Osteocyte (in vitro differentiated cells): ENCODE results near the gene GNPTG. TPM values are rescaled to one million over a fixed set of nuclear protein-coding genes. Genes with fewer than 3 reads are reported as not detected.

Source experiments
- DNase-seq: peaks from one replicate; pipeline ENCODE4 v3.0.0; 2021; ENCODE audit warnings: mixed read lengths; ENCODE audit not compliant: unreplicated experiment; ENCODE audit errors: extremely low spot score
- H3K27ac Mint-ChIP-seq: one replicate; pipeline ENCODE4 v1.8.0; 2021; ENCODE audit warnings: mild to moderate bottlenecking, mixed read lengths; ENCODE audit not compliant: unreplicated experiment
- H3K27me3 Mint-ChIP-seq: one replicate; pipeline ENCODE4 v1.8.0; 2021; ENCODE audit warnings: mixed read lengths; ENCODE audit not compliant: unreplicated experiment
- H3K36me3 Mint-ChIP-seq: one replicate; pipeline ENCODE4 v1.8.0; 2021; ENCODE audit warnings: mixed read lengths; ENCODE audit not compliant: unreplicated experiment
- H3K4me1 Mint-ChIP-seq: one replicate; pipeline ENCODE4 v1.8.0; 2021; ENCODE audit warnings: mixed read lengths; ENCODE audit not compliant: unreplicated experiment
- H3K4me3 Mint-ChIP-seq: one replicate; pipeline ENCODE4 v1.8.0; 2021; ENCODE audit warnings: mild to moderate bottlenecking, moderate library complexity, mixed read lengths; ENCODE audit not compliant: unreplicated experiment
- H3K9me3 Mint-ChIP-seq: one replicate; pipeline ENCODE4 v1.8.0; 2021; ENCODE audit warnings: mixed read lengths; ENCODE audit not compliant: unreplicated experiment
- CTCF ChIP-seq: fragments of 200-600 bp; sonication (generic); IDR thresholded peaks from 2 replicates; pipeline ENCODE4 v1.5.0; 2021; ENCODE audit warnings: antibody characterized with exemption, mild to moderate bottlenecking, moderate library complexity
- total RNA-seq: library from RNA; stranded (reverse); gene quantifications from 2 replicates; pipeline ENCODE4 v1.2.1, GENCODE V29; 2021

The GNPTG gene
- total RNA-seq, 1 donor from 2014 or later: 94.3 TPM

- Mint-ChIP-seq H3K27ac (no peak overlapping the region), H3K36me3 (peaks cover 2% of the 10 kb centered on the region), H3K4me1 (peaks cover 15% of the 10 kb centered on the region), H3K9me3 (no peaks in the 10 kb centered on the region), H3K27me3 (no peaks in the 10 kb centered on the region), H3K4me3 (no peak overlapping the region)
- DNase-seq: no peak
- TF ChIP-seq CTCF: no peak
These were observed 22.9 kb downstream of the GNPTG start for GRCh38 chr16:1374418-1375297.

GRCh38 chr16:1375298-1375640 lies 23.5 kb downstream of the GNPTG start:
- TF ChIP-seq CTCF: no peak
- peaks cover 19% of the 10 kb centered on the region for H3K4me1 Mint-ChIP-seq
- no peaks in the 10 kb centered on the region for H3K9me3 Mint-ChIP-seq
- H3K4me3 Mint-ChIP-seq: no peak overlapping the region
- peaks cover 2% of the 10 kb centered on the region for H3K36me3 Mint-ChIP-seq
- no peaks in the 10 kb centered on the region for H3K27me3 Mint-ChIP-seq
- no peak for DNase-seq
- H3K27ac Mint-ChIP-seq: no peak overlapping the region

- TF ChIP-seq CTCF: no peak
- Mint-ChIP-seq H3K27ac (no peak overlapping the region), H3K4me1 (peaks cover 20% of the 10 kb centered on the region), H3K36me3 (peaks cover 3% of the 10 kb centered on the region), H3K9me3 (no peaks in the 10 kb centered on the region), H3K27me3 (no peaks in the 10 kb centered on the region), H3K4me3 (no peak overlapping the region)
- no peak for DNase-seq
These were observed 24.1 kb downstream of the GNPTG start for GRCh38 chr16:1375741-1376410.

- H3K4me1 Mint-ChIP-seq: peaks cover 20% of the 10 kb centered on the region
- no peak for TF ChIP-seq CTCF
- no peak for DNase-seq
- H3K4me3 Mint-ChIP-seq: no peak overlapping the region
- peaks cover 10% of the 10 kb centered on the region for H3K36me3 Mint-ChIP-seq
- H3K27ac Mint-ChIP-seq: no peak overlapping the region
- H3K9me3 Mint-ChIP-seq: no peaks in the 10 kb centered on the region
- no peaks in the 10 kb centered on the region for H3K27me3 Mint-ChIP-seq
These were observed 25.8 kb downstream of the GNPTG start for GRCh38 chr16:1377406-1378010.
